Left lobe of liver (tissue), 2 donors: ENCODE data around the gene GP1BA. TPM values are rescaled to one million over a fixed set of nuclear protein-coding genes. Genes with fewer than 3 reads are reported as not detected.

Source experiments
- ATAC-seq: fragments of 200-7000 bp; cut with Tn5 transposase; one replicate; pipeline ENCODE4 v1.9.1; 2020; ENCODE audit warnings: mild to moderate bottlenecking, moderate library complexity
- DNase-seq: peaks from one replicate; pipeline ENCODE4 v3.0.0-alpha.2; 2020; ENCODE audit warnings: low spot score
- total RNA-seq: library from RNA; stranded (reverse); gene quantifications from one replicate; pipeline ENCODE4 v1.2.1, GENCODE V29; 2021
- donor health status: DM: no; HTN: no; CAD: no; lungs with moderate emphysema.
- donor health status: DM: no; HTN: yes; CAD: no.

GP1BA gene
- total RNA-seq, 1 donor from 2014 or later: not detected

DNA sequence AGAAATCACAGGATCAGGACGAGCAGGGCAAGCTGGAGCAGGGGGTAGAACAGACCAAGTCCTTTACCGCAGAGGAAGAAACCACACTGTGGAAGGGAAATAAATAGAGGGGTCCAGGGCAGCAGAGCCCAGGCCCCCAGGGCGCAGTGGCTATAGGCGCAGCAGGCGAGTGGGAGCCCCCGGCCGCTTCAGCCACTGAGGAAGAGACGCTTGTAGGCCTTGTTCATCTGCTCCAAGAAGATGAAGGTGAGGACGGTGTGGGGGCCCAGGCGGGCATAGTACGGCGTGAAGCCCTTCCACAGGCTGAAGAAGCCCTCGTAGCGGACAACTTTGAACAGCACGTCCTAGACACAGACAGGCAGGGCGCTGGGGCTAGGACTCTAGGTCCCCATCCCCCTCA, 5.5 kb downstream of the GP1BA start:
- DNase-seq (no peak), ATAC-seq (no peak)

DNA sequence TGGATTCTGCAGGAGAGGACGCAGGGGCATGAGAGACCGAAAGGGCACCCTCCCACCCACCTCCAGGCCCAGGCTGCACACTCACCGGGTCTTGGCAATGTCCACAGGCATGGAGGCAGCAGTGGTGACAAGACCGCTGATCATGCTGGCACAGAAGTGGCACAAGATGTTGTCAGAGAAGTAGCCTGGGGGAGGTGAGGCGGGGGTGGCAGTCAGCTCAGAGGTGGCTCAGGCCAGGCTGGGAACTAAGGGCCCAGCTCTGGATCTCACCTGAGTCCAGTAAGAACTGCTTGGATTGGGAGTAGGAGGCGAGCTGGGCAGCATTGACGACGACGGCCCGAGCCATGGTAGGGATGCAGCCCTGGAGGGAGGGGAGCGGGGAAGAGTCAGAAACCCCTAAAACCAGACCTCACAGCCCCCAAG, 6.0 kb downstream of the GP1BA start:
- DNase-seq (no peak), ATAC-seq (no peak)

DNA sequence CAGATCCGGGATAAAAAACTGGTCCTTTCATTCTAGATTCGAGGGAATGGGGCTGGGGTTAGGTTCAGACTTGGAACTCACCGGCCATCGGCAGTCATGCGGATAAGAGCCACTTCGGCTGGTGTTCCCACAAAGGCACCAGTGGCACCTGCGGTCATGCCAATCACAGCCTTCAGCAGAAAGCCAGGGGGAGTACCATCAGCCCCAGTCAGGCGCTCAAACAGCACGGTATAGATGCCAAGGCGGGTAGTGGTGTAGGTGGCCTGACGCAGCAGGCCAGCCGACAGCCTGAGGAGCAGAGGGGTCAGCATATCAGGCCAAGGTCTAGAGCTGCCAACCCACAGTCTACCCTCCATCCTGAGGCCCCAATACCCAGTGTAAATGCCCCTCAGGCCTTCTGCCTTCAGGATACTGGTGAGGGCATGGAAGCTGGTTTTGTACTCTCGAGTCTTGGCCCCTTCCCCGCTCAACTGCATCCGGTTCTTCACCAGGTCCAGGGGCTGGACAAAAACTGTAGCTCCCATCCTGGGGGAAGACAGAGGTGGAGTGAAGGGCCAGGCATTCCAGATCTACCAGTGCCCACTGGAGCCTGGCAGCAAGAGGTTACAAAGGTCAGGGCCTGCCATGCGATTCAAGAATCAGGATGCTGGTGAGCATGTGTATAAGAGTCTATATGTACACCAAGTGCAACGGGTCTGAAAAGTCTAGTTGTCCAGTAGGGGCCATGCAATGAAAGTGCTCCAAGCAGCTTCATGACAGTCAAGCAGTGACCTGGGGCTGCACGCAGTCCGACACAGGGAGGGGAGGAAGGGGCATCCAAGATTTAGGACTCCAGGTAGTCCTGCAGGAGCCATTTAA, 6.8 kb downstream of the GP1BA start:
- DNase-seq: no peak

DNA sequence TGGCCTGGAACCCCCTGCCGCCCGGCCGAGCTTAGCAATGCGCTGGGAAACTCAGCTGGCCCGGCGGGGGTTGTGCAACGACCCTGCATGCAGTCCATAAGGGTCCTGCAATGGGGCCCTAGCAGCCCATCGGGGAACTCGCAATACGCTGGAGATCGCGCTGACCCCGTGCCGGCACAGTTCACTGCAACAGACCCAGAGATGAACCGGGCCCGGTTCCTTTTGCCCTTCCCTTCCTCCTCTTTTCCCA, 7.4 kb downstream of the GP1BA start:
- DNase-seq: no peak
- no peak for ATAC-seq

More for the DNA sequence above, 6.8 kb downstream of the GP1BA start:
- no peak for ATAC-seq

DNA sequence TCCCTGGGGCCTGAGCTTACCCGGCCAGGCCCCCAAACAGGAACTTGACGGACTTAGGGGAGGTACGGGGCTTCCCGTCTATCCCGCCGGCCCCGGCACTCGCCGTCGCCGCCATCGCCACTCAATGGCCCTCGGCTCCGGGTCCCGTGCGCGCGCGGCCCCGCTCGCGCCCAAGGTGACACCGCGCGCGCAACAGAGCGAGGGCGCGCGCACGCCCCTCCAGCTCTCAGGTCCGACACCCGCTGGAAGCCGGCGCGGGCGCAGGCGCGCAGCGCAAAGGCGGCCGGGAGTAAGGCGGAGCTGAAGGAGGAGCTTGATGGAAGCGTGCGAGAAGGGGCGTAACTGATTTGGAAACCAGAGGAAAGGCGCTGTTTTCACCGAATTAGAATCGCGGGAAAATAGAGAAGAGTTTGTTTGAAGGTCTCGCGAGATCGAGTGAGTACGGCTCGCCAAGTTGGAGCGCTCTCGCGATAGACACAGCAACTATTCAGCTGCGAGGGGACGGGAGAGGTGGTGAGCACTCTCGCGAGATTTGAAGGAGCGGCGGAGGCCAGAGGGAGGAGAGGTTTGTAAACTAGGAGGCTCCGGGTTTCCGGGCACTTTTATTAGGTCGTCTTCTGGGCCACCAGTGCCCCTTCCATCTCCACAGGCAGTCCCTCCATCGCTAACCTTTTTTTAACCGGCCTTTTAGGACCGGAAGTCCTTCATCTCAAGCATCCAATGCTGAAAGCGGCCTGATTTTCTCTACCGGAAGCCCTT, 7.9 kb downstream of the GP1BA start, which contains the start of the genes RNF167 and SLC25A11:
Gene RNF167 (plus strand): TSS at position 473 of the 759 bp plus-strand sequence. CDS start 642 bp downstream, outside the sequence.
Gene SLC25A11 (minus strand): TSS at position 251 of the 759 bp plus-strand sequence. CDS start 136 bp downstream, at position 115.
- ATAC-seq (peak; percentile 91), DNase-seq (peak; percentile 97)

DNA sequence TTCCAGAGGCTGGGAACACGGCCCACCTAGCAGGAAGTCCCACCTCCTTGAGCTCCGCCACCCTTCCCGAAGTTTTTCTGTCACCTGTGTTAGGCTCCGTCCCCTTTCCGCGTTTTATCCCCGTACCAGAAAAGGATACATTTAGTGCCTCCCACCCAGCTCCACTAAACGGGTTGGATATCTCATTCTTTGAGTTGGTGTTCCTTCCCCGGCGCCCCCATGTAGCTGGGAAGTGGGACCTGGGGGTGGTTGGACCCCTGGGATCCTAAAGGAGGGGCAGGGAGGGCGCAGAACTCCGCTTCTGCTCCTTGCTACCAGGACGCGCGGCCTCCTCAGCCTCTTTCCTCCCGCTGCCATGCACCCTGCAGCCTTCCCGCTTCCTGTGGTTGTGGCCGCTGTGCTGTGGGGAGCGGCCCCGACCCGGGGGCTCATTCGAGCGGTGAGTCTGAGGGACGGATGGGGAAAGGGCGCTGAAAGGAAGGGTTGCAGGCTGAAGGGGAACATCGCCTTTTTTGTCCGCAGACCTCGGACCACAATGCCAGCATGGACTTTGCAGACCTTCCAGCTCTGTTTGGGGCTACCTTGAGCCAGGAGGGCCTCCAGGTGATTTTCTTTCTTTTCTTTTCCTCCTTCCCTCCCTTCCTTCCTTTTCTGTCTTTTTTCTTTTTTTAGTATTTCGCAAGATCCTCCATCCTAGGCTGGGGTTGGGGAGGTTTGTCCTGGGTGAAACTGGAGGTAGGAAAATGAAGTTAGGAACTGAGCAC, 8.7 kb downstream of the GP1BA start:
- ATAC-seq (peak; percentile 75), DNase-seq (no peak)

DNA sequence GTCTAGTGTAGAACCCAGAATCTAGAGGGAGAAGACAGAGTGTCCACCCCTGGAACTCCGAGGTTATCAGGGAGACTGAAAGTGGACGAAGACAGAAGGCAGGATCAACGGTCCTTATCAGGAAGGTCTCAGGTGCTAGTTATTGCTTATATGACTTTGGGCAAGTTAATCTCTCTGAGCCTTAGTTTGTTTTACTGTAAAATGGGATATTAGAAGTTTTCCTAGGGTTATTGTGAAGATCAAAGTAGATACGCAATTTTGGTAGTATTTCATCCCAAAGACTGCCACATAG, 9.2 kb downstream of the GP1BA start:
- DNase-seq: no peak
- ATAC-seq: no peak

DNA sequence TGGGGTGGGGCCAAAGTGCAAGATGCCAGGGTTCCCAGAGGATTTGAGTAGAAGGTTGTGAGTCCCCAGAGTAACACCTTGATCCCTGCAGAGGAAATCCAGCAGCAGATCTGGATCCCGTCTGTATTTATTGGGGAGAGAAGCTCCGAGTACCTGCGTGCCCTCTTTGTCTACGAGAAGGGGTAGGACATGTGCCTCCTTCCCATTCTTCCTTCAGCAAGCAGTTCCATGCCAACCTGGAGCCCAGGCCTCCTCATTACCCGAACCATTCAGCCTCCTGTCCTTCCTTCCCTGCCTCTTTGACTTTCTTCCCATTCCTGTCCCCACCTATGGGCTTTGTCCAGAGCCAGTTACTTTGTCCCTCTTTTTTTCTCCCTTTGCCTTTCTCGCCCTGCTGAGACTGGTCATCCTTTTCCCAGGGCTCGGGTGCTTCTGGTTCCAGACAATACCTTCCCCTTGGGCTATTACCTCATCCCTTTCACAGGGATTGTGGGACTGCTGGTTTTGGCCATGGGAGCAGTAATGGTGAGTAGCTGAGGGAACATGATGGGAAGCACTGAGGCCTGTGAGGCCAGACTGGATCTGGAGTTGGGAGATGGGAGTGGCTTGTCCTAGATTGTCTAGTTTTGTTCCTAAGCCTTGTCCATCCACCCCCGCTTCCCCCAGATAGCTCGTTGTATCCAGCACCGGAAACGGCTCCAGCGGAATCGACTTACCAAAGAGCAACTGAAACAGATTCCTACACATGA, 10.9 kb downstream of the GP1BA start:
- DNase-seq (no peak), ATAC-seq (no peak)

DNA sequence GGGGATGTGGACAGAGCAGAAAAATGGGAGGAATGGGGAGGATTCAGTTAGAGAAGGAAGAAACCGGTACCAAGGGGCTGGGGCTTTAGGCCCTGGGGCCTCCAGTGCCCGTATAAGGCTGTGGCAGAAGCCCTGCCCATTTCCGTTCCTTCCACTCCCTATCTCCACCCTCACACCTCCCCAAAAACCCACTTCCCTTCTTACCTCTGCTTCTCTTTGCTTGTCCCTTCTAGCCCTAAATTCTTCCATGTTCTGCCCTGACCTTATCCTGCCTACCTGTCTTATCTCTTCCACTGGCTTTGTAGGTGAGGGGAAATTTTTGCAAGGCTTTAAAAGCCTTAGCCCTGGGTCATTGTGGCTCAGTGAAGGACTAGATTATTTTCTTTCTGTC, 12.1 kb downstream of the GP1BA start:
- ATAC-seq: no peak
- no peak for DNase-seq

DNA sequence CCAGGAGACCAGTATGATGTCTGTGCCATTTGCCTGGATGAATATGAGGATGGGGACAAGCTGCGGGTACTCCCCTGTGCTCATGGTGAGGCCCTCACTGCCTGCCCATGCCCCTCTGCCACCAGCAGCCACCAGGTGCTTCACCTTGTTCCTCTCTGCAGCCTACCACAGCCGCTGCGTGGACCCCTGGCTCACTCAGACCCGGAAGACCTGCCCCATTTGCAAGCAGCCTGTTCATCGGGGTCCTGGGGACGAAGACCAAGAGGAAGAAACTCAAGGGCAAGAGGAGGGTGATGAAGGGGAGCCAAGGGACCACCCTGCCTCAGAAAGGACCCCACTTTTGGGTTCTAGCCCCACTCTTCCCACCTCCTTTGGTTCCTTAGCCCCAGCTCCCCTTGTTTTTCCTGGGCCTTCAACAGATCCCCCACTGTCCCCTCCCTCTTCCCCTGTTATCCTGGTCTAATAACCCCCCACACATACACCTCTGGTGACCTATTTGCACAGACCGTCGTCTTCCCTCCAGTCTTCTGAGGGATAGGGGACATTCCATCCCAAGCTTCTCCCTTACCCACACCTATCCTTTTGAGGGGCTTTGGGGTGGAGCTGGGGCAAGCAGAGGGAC, 12.6 kb downstream of the GP1BA start:
- no peak for DNase-seq
- ATAC-seq: no peak

DNA sequence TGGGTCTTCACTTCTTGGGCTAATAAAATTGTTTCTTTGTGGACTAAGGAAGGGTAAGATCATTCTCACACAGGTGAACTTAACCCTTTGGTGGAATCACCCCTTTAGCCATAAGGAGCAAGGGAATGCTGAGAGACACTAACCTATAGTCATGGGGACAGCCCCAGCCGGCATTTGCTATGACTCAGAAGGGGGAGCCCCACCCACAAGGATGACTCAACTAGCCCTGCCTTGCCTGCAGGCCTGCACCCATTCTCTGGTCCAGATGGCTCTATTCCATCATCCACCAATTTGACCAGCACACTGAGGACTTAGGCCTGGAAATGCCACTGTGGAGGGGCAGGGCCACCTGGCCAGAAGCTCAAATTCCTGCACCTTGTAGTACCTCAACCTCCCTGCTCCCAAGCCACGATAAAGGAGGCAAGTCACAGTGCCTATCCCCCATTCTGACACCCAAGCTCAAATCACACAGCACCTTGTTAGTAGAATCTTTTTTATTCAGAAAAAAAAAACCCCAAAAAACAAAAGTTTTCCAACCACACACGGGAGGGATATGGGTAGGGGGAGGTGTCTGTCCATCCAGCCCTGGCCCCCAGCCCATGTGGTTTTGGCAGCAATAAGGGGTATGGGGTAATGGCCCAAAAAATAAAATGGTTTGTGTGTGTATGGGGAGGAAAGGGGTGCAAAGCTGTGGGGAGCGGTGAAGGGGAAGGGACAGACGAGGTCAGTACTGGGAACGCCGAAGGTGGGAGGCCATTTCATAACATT, 13.3 kb downstream of the GP1BA start:
- peak; percentile 75 for DNase-seq
- peak; percentile 4 for ATAC-seq

DNA sequence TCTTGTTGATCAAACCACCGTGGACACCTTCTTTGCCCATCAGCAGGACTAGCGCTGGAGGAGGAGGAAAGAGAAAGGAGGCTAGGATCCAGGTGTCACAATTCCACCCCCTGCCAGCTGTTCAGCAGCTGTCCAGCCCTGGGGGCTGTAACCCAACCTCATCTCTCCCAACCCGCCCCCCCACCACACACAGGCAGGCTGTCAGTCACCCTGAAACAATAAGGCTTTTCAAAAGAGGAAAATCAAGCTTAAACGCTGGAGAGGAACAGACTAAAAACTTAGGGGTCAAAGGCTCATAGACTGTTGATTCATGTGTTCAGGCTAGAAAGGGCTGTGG, 13.8 kb downstream of the GP1BA start:
- ATAC-seq: no peak
- no peak for DNase-seq

DNA sequence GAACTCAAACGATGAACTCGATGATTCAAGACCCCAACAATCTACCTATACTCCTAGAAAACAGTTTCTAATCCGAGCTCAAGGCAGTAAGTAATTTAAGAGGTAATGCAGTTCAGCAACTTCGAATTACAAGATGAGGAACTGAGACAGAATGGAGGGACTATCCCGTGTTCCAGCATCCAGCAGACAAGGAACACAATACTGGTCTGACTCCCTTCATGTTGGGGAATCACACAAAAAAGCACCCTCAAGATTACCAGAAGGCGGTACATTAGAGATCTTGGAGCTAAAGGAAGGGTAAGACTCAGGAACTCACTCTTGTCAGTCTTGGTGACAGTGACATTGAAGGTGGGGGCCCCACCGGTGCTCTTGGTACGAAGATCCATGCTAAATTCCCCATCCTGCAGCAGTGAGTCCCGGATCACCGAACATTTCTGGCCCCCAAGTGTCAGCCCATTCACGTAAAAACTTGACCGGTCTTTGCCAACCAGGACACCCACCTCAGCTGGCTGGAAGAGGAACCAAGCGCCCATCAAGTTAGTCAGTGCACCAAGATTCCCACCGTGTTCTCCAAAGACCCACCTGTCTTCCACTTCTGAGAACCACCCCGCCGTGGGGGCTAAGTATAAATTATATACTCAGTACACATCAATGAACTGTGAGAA, 14.4 kb downstream of the GP1BA start:
- ATAC-seq: no peak
- DNase-seq: no peak

DNA sequence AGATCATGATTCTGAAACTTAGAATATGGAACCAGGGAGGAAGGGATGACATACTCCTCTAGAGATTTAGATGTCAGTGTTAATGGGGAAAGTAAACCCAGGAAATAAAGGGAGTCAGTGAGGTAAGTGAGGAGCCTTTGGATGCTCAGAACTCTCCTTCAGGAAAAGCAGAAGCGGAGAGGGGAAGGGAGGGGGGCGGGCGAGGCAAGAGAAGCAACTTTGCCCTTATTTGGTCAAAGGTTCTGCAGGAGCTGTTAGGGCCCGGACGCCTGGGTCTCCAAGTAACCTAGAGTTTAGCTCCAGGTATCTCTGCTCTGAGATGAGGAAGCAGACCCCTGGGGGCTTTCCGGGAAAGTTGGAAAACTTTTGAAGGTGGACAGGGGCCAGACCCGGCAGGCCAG, 14.9 kb downstream of the GP1BA start:
- ATAC-seq: no peak

DNA sequence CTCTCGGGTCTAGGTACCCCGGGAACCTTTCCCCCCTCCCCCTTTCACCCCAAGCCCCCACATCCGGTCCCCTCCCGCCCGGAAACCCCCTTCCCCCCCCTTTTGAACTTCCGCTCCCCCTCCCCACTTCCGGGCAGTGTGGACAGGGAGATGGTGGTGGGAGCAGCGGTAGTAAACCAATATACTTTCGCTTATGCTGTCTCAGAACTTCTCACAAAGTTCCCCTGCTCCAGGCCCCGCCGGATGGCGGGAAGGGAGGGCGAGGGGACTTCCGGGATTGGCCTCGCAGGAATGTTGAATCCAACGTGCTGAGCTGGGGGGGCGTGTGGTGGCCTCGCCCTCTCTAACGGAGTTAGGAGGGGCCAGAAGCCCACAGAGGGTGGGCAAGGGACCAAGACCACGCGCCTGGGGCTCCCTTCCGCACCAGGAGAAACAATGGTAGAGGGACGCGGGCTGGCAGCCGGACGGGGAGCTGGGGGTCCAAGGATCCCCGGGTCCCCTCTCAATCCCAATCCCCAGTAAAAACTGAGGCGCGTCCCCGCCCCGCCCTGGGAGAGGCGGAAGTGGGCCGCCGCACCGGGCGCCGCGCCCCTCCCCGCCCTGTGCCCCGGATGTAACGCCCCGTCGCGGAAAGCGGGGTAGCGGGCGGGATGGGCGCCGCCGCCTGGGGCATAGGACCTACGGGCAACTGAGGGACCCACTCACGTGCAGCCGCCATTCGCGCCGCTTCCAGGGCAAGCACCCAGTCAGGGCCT, 15.5 kb downstream of the GP1BA start:
- ATAC-seq (peak; percentile 27), DNase-seq (peak; percentile 73)

More for the DNA sequence above, 14.9 kb downstream of the GP1BA start:
- DNase-seq: no peak

DNA sequence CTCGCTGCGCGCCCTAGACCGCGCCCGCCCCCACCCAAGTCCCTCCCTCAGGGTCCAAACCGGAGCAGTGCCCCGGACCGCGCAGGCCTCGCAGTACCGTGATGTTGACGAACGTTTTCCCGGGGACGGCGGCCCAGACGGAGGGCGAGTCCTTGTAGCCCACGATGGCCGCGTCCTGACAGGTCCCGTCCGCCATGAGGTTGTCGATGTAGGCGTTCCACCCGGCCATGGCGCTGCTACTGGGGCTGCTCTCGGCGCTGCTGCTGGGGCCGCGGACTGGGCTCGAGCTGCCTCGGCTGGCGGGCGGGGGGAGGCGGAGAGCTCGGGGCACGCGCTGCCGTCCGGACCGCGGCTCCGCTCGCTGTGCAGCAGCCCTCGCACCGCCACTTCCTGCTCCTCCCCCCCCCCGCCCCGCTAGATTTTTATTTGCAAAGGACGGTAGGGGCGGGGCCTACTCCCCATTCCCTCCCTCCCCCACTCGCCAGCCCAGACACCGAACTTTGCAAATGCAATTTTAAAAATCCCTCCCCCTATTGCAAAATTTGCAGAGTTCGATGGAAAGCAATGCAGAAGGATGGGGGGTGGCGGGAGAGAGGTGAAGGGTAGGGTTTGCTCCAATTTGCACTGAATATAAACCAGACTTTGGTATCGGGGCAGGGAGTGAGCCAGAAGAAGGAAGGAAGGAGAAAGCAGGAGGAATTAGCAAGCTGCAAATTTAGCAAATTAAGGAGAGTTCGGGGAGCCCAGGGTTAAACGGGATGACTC, 16.3 kb downstream of the GP1BA start, which contains the start of gene PFN1:
Gene PFN1 (minus strand): TSS at position 365 of the 765 bp plus-strand sequence. CDS start 136 bp downstream, at position 229.
- DNase-seq (peak; percentile 92), ATAC-seq (peak; percentile 66)

DNA sequence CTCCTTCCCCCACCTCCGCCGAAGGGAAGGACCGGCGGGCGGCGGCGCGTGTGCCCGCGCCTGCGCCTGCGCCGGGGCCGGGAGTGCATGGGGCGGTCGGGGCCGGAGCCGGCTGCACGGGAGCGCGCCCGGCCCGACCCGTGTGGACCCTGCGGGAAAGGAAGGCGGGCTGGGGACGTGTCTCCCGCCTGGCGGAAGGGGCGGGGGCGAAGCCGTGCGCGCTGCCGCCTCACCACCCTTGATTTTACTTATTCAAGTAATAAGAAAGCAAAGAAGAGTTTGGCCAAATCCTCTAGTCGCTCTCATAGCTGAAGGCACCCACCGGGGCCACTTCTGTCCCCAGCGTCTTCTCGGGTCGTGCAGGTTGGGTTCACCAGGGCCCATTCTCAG, 16.8 kb downstream of the GP1BA start:
- ATAC-seq (peak; percentile 65), DNase-seq (peak; percentile 91)
